ENCODE results near the gene TSHZ1.

TSHZ1 gene

GRCh38 chr18:75198036-75198435, 12.6 kb upstream of the TSHZ1 start:
- TF ChIP-seq TAF1 (IDR thresholded peaks at IDR 0.05; ENCODE audit: borderline replicate concordance, insufficient read depth, low read length), result no peak

GRCh38 chr18:75199327-75199726, 11.3 kb upstream of the TSHZ1 start:
- TF ChIP-seq TAF1 (IDR thresholded peaks at IDR 0.05; ENCODE audit: borderline replicate concordance, insufficient read depth, low read length) (no peak), SIN3A (IDR thresholded peaks at IDR 0.05; ENCODE audit: borderline replicate concordance, insufficient read depth, low read length) (no peak), FOXP2 (optimal IDR thresholded peaks at IDR 0.05; ENCODE audit: borderline replicate concordance, extremely low read depth, extremely low read length, insufficient read depth) (no peak), POLR2AphosphoS5 (IDR thresholded peaks at IDR 0.05; ENCODE audit: low read depth, low read length) (no peak)
- TF ChIP-seq, protein P1, sequence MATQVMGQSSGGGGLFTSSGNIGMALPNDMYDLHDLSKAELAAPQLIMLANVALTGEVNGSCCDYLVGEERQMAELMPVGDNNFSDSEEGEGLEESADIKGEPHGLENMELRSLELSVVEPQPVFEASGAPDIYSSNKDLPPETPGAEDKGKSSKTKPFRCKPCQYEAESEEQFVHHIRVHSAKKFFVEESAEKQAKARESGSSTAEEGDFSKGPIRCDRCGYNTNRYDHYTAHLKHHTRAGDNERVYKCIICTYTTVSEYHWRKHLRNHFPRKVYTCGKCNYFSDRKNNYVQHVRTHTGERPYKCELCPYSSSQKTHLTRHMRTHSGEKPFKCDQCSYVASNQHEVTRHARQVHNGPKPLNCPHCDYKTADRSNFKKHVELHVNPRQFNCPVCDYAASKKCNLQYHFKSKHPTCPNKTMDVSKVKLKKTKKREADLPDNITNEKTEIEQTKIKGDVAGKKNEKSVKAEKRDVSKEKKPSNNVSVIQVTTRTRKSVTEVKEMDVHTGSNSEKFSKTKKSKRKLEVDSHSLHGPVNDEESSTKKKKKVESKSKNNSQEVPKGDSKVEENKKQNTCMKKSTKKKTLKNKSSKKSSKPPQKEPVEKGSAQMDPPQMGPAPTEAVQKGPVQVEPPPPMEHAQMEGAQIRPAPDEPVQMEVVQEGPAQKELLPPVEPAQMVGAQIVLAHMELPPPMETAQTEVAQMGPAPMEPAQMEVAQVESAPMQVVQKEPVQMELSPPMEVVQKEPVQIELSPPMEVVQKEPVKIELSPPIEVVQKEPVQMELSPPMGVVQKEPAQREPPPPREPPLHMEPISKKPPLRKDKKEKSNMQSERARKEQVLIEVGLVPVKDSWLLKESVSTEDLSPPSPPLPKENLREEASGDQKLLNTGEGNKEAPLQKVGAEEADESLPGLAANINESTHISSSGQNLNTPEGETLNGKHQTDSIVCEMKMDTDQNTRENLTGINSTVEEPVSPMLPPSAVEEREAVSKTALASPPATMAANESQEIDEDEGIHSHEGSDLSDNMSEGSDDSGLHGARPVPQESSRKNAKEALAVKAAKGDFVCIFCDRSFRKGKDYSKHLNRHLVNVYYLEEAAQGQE (IDR thresholded peaks at IDR 0.05; ENCODE audit: insufficient read depth in 1 of 2, low read depth in 2 of 2, low read length in 2 of 2), result no peak

DNA sequence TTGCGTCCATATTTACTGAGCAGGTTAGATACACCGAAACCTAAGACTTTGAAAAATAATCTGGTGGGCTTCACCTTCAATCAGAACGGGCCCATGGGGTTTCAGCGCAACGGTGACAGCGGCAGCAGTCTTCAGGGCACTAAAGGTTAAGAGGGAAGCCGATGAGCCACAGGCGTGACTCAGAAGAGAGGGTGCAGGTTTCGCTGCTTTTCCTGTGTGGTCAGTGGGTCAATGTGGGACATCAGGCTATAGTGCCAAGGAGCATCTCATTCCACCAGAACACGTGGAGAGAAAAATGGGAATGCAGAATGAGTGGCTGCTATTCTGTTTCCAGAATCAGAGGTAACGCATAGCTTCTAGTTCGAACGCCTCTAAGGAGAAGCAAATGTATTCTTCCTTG, 10.5 kb upstream of the TSHZ1 start:
- TF ChIP-seq, protein P1 (IDR thresholded peaks at IDR 0.05; ENCODE audit: insufficient read depth in 1 of 2, low read depth in 2 of 2, low read length in 2 of 2), result no peak
- no peak for TF ChIP-seq FOXP2 (optimal IDR thresholded peaks at IDR 0.05; ENCODE audit: borderline replicate concordance, extremely low read depth, extremely low read length, insufficient read depth)
- no peak for TF ChIP-seq POLR2AphosphoS5 (IDR thresholded peaks at IDR 0.05; ENCODE audit: low read depth, low read length)
- no peak for TF ChIP-seq TAF1 (IDR thresholded peaks at IDR 0.05; ENCODE audit: borderline replicate concordance, insufficient read depth, low read length)
- TF ChIP-seq SIN3A (IDR thresholded peaks at IDR 0.05; ENCODE audit: borderline replicate concordance, insufficient read depth, low read length), result no peak

DNA sequence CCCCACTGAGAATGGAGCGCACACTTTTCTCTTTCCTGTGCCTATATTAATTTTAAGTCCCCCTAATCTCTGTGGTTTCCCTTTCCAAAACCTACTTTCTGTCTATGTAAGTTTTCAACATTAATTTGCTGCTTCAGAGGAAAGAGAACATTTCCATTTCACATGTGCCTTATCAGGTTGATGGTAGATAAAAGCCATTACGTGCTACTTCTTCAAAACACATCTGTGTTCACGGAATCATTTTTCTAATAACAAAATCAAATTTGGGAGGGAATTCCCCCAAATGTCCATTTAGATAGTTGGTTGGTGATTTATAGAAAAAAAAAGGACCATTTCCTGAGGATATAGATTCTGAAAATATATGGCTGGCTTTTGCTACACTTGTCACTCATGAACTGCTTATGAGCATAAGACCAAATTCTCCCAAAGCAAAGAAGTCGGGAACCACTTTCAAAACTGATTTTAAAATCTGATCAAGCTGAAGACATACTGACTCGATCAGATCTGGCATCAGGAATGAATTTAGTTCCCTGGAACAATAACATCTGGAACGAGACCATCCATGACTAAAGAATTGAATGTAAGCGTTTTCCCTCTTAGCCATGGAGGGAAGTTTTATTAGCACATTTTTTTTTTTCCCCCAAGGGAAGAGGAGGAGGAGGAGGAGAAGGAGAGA, 9.9 kb upstream of the TSHZ1 start:
- TF ChIP-seq POLR2AphosphoS5 (IDR thresholded peaks at IDR 0.05; ENCODE audit: low read depth, low read length) (no peak), FOXP2 (optimal IDR thresholded peaks at IDR 0.05; ENCODE audit: borderline replicate concordance, extremely low read depth, extremely low read length, insufficient read depth) (no peak), TAF1 (IDR thresholded peaks at IDR 0.05; ENCODE audit: borderline replicate concordance, insufficient read depth, low read length) (no peak), SIN3A (IDR thresholded peaks at IDR 0.05; ENCODE audit: borderline replicate concordance, insufficient read depth, low read length) (no peak)
- TF ChIP-seq, protein P1 (IDR thresholded peaks at IDR 0.05; ENCODE audit: insufficient read depth in 1 of 2, low read depth in 2 of 2, low read length in 2 of 2), result no peak

DNA sequence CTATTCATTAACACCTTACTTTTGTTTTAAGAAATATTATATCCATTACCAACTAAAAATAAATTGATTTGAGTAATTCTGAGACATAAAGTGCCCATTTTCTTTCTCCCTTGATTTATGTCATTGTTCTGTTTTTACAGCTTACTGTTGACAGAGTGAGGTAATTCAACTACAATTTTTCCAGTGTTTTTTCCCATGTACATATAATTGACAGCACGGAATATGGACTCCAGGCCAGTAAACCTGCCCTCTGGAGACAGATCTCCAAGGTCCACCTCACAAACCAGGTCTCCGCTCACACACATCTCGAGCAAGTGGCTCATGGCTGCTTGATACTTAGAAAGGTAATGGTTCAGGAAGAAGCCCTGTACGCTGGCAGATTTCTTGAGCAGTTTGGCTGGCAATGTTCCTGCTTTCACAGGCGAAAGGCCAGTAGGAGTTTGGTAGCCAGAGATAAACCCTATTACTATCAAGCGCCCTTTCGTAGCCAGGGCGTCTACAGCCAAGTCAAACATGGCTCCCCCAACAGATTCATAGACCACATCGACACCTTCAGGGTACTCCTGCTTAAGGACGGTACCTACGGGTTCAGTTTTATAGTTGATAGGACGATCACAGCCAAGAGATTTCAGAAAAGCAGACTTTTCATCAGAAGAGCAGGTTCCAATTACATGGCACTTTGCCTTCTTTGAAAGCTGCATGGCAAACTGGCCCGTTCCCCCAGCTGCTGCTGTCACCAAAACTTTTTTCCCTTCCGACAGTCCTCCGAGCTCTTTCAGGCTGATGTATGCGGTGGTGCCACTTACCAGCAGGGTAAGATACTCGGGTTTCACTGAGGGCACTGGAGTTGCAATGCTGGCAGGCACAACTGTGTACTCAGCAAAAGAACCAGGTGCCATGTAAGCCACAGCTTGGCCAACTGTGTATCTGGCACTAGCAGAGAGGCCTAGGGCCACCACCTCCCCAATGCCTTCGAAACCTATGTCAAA, 9.0 kb upstream of the TSHZ1 start:
- TF ChIP-seq TAF1 (IDR thresholded peaks at IDR 0.05; ENCODE audit: borderline replicate concordance, insufficient read depth, low read length) (no peak), FOXP2 (optimal IDR thresholded peaks at IDR 0.05; ENCODE audit: borderline replicate concordance, extremely low read depth, extremely low read length, insufficient read depth) (no peak), POLR2AphosphoS5 (IDR thresholded peaks at IDR 0.05; ENCODE audit: low read depth, low read length) (no peak), SIN3A (IDR thresholded peaks at IDR 0.05; ENCODE audit: borderline replicate concordance, insufficient read depth, low read length) (no peak)
- TF ChIP-seq, protein P1 (IDR thresholded peaks at IDR 0.05; ENCODE audit: insufficient read depth in 1 of 2, low read depth in 2 of 2, low read length in 2 of 2), result no peak
